ENCODE data around the gene MED29.
A peak's percentile ranks its signal among the peaks of the same experiment; 100 is the strongest.

The MED29 gene

DNA sequence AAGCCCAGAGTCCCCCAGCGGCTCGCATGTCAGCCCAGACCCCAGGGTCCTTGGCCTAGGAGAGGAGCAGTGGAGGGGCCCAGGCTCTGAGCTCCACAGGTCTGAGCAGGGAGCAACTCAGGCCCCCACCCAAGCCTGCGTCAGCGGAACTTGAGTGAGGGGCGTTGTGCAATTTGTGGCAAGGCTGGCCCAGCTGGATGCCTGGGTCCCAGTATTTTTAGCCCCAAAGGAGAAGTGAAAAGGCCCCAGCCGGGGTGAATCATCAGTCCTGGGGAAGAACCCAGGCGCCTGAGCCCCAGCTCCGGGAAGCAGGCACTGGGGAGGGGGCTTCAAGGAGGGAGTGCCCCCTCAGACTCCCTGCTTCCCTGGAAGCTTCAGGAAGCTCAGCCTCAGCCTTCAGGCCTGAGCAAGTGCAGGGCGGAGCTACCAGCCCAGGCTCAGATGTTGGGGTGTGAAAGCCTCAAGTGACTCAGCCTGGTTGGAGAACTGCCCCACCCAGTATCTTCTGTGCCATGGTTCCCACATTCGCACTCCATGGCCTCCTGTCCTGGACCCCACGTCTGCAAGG, 7.2 kb downstream of the MED29 start:
- peak; percentile 68 for DNase-seq (ENCODE audit: low spot score)

DNA sequence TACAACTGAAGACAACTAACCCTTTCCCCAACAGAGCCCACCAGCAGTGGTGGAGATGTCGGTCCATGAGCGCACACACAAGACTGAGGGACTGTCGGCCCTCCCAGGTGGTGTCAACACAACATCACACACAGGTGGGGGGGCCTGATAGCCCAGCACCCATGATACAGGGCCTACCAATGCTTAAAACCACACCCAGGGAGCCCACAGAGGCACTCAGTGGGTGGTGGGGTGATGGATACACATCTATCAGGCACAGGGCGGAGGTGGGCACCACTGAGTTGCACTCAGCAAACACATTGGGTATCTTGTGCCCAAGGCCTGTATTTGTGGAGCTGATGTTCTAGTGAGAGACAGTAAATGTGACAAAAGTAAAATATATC, 8.5 kb downstream of the MED29 start:
- no peak for DNase-seq (ENCODE audit: low spot score)

DNA sequence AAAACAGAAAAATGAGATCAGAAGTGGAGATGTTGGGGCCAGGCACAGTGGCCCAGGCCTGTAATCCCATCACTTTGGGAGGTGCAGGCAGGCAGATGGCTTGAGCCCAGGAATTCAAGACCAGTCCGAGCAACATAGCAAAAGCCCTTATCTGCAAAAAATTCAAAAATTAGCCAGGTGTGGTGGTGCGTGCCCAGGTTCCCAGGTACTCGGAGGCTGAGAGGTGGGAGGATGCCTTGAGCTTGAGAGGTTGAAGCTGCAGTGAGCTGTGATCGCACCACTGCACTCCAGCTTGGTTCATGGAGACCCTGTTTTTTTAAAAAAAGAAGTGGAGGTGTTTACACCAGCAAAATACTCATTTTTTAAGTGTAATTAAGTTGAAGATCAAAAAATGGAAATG, 8.9 kb downstream of the MED29 start:
- DNase-seq (ENCODE audit: low spot score): no peak

DNA sequence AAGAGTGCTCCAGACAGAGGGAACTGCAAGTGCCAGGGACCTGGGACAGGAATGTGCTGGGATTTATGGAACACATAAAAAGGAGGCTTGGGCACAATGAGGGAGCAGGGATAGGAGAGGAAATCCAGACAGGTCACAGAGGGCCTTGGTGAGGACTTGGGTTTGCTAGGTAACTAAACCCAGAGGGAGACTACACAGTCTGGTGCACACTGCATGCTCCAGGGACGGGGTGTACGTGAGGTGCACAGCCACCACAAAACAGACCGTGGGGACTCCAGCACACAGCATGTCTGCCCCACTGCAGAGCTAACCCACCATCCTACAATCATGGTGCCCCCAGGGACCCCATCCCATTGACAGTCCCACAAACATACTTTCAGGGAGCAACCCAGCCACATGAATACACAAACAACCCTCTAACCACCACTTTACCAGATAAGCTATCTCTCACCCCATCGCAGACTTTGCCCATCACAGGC, 9.9 kb downstream of the MED29 start:
- DNase-seq (ENCODE audit: low spot score): no peak

DNA sequence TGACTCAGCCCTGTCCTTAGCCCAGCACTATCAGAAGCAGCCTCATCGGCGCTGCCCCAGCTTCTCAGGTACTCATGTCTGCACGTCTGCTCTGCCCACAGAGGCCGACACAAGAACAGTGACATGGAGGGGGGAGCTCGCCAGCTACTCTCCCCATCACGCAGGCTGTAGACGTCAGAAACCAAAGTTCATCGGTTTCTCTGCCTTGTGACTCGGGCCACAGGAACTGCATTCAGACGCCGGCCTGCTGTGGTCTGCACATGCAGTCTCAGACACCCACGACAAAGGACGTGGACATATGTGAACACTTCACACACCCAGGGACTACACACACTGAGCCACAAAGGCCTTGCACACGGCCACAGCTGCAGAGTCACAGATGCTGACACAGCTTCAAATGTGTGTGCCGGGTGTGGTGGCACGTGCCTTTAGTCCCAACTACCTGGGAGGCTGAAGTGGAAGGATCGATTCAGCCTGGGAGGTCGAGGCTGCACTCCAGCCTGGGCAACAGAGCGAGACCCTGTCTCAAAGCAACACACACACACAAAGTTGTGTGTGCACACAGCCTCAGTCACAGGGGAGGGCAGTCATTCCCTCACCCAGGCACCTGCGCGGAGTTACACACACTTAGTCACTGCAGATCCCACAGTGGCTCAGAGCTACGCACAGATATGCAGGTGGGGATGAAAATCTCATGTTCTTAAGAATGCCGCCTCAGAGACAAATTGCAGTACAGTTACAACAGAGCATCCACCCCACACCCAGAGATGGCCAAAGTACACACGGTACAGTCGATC, 10.6 kb downstream of the MED29 start:
- peak; percentile 53 for DNase-seq (ENCODE audit: low spot score)

DNA sequence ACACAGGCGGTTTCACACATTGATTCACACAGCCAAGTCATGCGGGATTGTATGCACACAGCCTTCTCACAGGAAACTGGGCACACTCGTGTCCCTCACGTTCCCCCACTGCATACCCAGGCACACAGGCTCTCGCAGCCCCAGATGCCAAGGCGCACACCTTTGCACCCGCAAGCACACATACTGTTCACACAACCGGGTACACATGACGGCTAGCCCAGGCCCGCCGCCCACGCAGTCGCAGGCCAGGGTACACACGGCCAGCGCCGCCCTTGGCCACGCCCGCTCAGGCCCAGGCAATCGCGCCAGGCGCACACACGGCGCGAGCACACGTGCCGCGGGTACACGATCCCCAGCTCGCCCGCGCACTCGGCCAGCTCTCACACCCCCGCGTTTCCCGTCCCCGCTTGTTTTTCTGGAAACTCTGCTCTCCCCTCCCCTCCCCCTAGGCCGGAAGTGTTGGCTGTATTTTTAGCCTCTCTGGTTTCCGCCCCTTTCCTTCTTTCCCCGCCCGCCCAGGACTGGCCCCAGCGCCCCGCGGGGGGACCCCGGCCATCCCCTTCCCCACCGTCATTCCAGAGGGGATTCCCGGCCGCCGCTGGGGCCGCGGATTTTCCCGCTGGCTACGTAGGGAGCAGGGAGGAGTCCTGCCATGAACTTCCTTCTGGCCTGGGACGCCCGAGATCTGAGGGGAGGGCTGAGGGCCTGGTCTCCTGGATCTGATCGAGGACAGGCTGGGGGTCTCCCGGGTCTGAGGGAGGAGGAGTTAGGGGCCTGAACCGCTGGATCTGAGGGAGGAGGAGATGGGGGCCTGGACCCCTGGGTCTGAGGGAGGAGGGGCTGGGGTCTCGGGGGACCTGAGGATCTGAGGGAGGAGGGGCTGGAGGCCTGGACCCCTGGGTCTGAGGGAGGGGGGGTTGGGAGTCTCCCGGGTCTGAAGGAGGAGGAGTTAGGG, 11.4 kb downstream of the MED29 start:
- peak; percentile 87 for DNase-seq (ENCODE audit: low spot score)

DNA sequence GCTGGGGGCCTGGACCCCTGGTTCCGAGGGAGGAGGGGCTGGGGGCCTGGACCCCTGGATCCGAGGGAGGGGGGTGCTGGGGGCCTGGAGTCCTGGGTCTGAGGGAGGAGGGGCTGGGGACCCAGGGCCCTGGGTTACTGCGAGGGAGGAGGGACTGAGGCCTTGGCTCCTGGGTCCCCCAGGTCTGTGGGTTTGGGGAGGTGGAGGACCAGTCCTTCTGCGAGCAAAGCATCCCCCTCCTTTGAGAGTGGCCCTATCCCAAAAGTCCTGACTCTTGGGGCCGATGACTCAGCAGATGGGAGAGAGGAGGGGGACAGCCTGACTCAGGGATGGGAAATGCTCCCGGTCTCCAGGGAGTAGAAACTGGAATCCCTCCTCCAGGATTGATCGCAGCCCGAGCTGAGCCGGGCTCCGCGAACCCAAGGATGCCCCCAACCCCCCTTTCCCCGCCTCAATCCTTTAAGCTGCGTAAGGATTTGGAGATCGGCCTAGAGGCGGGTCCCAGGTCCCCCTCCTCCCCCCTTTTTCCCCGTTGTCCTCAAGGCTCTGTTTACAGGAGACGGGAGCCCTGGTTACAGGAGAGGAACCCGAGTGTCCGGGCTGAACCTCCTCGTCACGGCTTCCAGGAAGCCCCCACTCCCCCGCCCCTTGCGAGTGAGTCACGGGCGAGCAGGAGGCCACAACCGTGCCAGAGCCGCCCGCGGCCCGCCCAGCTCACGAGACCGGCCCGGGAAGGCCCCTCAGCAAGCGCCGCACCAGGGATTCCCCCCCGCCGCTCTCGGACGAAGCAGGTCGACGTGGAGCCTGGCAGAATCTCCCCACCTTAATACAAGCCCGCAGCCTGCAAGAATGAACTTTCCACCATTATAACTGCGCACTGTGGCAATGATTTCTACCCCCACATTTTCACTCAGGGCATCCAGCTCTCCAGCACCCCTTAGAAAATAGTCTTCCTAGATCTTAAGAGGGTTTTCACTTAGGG, 12.4 kb downstream of the MED29 start:
- DNase-seq (ENCODE audit: low spot score): peak; percentile 95

DNA sequence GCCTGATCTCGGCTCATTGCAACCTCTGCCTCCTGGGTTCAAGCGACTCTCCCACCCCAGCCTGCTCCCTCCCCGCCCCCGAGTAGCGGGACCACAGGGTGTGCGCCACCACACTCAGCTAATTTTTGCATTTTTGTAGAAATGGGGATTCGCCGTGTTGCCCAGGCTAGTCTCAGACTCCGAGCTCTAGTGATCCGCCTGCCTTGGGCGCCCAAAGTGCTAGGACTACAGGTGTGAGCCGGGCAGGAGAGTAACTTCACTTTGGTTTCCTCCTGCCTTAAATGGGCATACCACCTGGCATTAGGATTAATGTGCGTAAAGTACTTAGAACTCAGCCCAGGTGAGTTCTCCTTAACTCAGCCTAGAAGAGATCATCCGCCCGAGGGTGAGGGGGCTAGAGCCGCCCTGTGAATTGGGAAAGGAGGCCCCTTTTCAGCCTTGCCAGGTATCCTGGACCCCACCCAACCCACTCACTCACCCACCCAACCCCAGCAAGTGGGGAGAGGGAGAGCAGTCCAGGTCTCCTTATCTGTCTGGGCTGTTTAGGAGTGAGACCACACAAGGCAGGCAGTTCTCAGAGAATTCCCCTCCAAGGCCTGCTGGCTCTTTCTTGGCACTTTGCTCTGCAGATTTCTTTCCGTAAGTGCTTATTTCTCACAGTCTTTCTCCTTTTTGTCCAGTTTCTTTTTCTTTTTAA, 14.2 kb downstream of the MED29 start:
- DNase-seq (ENCODE audit: low spot score): no peak

DNA sequence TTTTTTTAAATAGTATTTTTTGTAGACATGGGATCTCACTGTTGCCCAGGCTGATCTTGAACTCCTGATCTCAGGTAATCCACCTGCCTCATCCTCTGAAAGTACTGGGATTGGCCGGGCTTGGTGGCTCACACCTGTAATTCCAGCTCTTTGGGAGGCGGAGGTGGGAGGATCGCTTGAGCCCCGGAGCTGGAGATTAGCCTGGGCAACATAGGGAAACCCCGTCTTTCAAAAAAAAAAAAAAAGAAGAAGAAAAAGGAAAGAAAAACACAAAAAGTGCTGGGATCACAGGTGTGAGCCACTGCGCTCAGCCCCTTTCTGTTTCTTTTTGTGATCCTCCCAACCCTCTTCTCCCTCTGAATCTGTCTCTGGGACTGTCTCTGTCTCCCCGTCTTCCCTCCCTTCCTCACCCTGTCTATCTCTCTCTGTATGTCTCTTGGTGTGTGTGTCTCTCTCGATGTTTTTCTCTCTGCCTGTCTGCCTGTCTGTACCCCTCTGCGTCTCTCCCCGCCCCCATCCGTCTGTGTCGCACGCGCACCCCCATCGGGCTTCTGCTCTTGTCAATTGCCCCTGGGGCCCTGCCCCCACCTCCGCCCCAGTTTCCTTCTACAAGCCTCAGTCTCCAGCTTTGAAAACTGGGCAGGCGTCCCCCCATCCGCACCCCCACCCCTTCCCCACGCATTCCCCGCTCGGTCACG, 14.9 kb downstream of the MED29 start:
- DNase-seq (ENCODE audit: low spot score): no peak

DNA sequence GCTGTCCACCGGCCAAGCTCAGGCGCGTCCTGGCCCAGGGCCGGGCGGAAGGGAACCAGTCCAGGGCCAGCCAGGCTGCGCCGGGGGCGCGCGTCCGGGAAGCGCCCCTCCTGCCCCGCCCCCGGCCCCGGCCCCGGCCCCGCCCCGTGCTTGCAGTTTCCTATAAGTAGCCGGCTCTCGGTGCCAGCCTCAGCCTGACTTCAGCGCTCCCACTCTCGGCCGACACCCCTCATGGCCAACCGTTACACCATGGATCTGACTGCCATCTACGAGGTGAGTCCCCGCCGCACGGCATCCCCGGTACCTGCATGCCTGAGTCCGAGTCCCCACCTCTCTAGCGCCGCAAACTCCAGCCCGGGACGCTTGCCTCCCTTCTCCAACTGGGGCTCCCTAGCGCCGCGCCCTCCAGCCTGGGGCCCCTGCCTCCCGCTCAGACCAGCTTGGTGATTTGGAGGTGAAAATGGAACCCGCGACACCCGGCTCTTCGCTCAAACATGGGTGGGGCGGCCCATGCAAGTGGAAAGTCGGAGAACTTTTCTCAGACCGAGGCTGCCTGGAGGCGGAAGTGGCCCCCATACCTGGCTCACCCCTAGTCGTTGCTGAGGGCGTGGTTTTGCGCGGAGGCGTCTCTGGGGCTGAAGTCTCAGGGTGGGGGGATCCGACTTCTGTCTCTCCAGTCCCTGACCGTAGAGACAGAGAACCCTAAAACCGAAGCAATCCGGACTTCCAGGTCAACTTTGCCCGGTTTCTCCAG, 15.7 kb downstream of the MED29 start, which contains the start of gene ZFP36:
TSS of gene ZFP36 (plus strand) at position 192 of the 754 bp plus-strand sequence. CDS start at position 250, 58 bp downstream.
- DNase-seq (ENCODE audit: low spot score): peak; percentile 89

DNA sequence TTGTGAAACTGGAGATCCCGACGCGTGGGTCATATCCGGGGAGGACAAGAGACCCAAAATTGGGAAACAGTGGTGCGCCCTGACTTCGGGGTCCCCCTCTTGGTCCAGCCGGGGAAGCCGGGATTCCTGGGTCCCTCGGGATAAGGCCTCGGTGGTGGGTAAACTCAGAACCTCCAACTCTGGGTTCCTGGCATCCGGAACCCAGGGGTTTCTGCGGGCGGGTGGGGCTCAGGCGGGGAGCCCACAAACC, 16.2 kb downstream of the MED29 start:
- no peak for DNase-seq (ENCODE audit: low spot score)

DNA sequence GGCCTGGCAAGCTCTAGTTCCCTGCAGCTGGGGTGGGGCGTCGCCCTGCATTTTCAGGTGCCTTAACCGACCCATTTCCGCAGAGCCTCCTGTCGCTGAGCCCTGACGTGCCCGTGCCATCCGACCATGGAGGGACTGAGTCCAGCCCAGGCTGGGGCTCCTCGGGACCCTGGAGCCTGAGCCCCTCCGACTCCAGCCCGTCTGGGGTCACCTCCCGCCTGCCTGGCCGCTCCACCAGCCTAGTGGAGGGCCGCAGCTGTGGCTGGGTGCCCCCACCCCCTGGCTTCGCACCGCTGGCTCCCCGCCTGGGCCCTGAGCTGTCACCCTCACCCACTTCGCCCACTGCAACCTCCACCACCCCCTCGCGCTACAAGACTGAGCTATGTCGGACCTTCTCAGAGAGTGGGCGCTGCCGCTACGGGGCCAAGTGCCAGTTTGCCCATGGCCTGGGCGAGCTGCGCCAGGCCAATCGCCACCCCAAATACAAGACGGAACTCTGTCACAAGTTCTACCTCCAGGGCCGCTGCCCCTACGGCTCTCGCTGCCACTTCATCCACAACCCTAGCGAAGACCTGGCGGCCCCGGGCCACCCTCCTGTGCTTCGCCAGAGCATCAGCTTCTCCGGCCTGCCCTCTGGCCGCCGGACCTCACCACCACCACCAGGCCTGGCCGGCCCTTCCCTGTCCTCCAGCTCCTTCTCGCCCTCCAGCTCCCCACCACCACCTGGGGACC, 16.6 kb downstream of the MED29 start:
- DNase-seq (ENCODE audit: low spot score): no peak

DNA sequence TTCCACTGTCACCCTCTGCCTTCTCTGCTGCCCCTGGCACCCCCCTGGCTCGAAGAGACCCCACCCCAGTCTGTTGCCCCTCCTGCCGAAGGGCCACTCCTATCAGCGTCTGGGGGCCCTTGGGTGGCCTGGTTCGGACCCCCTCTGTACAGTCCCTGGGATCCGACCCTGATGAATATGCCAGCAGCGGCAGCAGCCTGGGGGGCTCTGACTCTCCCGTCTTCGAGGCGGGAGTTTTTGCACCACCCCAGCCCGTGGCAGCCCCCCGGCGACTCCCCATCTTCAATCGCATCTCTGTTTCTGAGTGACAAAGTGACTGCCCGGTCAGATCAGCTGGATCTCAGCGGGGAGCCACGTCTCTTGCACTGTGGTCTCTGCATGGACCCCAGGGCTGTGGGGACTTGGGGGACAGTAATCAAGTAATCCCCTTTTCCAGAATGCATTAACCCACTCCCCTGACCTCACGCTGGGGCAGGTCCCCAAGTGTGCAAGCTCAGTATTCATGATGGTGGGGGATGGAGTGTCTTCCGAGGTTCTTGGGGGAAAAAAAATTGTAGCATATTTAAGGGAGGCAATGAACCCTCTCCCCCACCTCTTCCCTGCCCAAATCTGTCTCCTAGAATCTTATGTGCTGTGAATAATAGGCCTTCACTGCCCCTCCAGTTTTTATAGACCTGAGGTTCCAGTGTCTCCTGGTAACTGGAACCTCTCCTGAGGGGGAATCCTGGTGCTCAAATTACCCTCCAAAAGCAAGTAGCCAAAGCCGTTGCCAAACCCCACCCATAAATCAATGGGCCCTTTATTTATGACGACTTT, 17.4 kb downstream of the MED29 start:
- no peak for DNase-seq (ENCODE audit: low spot score)

DNA sequence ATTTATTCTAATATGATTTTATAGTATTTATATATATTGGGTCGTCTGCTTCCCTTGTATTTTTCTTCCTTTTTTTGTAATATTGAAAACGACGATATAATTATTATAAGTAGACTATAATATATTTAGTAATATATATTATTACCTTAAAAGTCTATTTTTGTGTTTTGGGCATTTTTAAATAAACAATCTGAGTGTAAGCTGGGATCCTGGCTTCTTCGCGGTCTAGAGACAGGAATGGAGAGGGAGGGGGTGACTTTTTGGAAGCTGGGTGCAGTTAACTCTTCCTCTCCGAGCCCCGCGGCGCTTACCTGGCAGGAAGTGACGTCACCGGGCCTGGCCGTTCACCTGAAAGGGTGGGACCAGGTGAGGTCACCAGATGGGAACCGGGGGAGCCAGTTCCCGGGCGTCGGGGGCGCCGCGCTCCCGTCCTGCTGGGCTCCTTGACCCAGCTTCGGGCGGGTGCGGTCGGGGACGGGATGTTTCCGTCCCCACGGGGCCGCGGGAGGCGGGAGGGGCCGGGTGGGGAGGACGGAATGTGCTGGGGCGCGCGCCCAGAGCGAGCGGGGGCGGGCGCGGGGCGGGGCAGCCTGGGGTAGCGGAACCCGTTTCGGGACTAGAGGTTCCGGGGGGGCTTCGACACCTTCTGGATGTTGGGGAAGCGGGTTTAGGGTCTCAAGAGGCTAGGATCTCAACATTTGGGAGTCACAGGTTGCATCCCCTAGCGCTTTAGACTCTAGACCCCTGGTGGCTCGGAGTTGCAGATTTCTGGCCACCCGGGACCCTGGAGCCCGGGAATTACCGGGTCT, 18.2 kb downstream of the MED29 start:
- DNase-seq (ENCODE audit: low spot score): peak; percentile 85

DNA sequence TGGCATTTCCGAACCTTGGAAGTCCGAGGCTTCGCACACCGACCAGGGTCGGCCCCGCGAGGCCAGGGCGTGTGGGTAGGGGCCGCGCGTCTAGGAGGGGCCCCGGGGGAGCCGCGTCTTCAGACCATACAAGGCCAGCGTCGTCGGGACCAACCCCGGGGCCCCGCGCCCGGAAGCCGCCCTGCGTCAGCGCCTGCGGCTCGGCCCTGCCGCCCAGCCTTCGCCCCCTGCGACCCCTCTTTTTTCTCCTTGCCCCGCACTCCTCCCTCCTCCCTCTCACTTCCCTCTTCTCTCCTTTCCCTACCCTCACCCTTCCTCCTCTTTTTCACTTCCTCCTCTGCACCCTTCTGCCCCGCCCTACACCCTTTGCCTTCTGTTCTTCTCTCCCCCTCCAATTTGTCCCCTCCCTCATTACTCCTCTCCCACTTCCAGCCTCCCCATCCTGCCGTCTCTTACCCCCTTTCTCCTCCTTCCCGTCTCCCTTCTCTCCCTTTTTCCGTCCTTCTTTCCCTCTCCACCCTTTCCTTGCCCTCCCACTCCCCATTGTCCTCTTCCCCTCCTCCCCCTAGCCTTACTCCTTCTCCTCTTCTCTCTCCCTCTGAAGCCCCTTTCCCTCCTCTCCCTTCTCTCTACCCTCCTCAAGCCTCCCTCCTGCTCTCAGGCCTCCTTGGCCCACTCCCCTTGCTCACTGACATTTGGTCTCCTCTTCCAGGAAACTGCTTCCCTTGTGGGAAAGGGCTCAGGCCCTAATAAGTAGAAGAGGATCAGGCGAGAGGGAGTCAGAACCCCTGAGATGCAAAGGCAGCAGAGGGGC, 19.0 kb downstream of the MED29 start:
- DNase-seq (ENCODE audit: low spot score): peak; percentile 69

DNA sequence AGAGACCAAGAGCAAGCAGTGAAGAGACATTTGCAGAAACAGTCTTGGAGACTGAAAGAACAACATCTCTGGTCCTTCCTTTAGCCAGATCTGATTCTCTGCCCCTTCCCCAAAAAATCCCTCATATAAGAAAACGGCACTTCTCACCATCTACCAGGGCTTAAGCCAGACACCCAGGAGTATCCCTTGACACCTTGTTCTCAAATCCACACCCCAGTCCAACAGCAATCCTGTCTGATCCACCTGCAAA, 19.6 kb downstream of the MED29 start:
- DNase-seq (ENCODE audit: low spot score): no peak

Measured in hepatic stellate cell (primary cell).